ENCODE data around the gene STRADA.

Gene STRADA

GRCh38 chr17:63657786-63658185 lies 83.8 kb downstream of the STRADA start:
- H3K4me3 ChIP-seq (ENCODE audit: low read depth, low read length): no peak overlapping the region
- DNase-seq (ENCODE audit: low read depth): no peak
- no peak for TF ChIP-seq CTCF (IDR thresholded peaks at IDR 0.05; ENCODE audit: low read depth, low read length, missing control alignments)

GRCh38 chr17:63653050-63653449 lies 88.5 kb downstream of the STRADA start:
- DNase-seq (ENCODE audit: low read depth): no peak
- H3K4me3 ChIP-seq (ENCODE audit: low read depth, low read length): no peak overlapping the region
- no peak for TF ChIP-seq CTCF (IDR thresholded peaks at IDR 0.05; ENCODE audit: low read depth, low read length, missing control alignments)

Measured in GM12864 (cell line).